MCF 10A (cell line): ENCODE measurements around the gene PIGT. TPM values are rescaled to one million over a fixed set of nuclear protein-coding genes. Genes with fewer than 3 reads are reported as not detected.

Source experiments
- BruUV-seq: library from RNA; stranded (reverse); fragments of 400-500 nt; replicated peaks from 2 replicates; lab custom pipeline; 2021; lab: Mats Ljungman, UMichigan
- CTCF ChIA-PET: fragments of 300-600 bp; sonication (Branson Sonifier 250); formaldehyde crosslinking; extraction: SDS; loops from one replicate; lab custom pipeline; 2021; ENCODE audit warnings: antibody characterized with exemption, inconsistent platforms; lab: Yijun Ruan, JAX
- POLR2A ChIA-PET: fragments of 300-600, 350-650 bp; sonication (Branson Sonifier 250); formaldehyde crosslinking; extraction: SDS; loops from one replicate; lab custom pipeline; 2020; ENCODE audit warnings: antibody characterized with exemption, inconsistent platforms; lab: Yijun Ruan, JAX
- DNase-seq: peaks from one replicate; pipeline ENCODE4 v3.0.0-alpha.2; 2018; ENCODE audit not compliant: unreplicated experiment
- H3K27ac Mint-ChIP-seq: one replicate; pipeline ENCODE4 v1.8.0; 2022; ENCODE audit warnings: mild to moderate bottlenecking, low read depth, mixed read lengths; ENCODE audit not compliant: unreplicated experiment
- H3K27me3 Mint-ChIP-seq: one replicate; pipeline ENCODE4 v1.8.0; 2022; ENCODE audit warnings: mixed read lengths; ENCODE audit not compliant: insufficient read depth, unreplicated experiment
- H3K36me3 Mint-ChIP-seq: one replicate; pipeline ENCODE4 v1.8.0; 2022; ENCODE audit warnings: mild to moderate bottlenecking, moderate library complexity, mixed read lengths; ENCODE audit not compliant: insufficient read depth, unreplicated experiment
- H3K4me1 Mint-ChIP-seq: one replicate; pipeline ENCODE4 v1.8.0; 2022; ENCODE audit warnings: mixed read lengths; ENCODE audit not compliant: insufficient read depth, unreplicated experiment
- H3K4me3 Mint-ChIP-seq: one replicate; pipeline ENCODE4 v1.8.0; 2022; ENCODE audit warnings: mild to moderate bottlenecking, moderate library complexity, mixed read lengths; ENCODE audit not compliant: unreplicated experiment
- H3K9me3 Mint-ChIP-seq: one replicate; pipeline ENCODE4 v1.8.0; 2022; ENCODE audit warnings: mixed read lengths; ENCODE audit not compliant: unreplicated experiment
- intact Hi-C: fragments of 100-400 bp; cut with micrococcal nuclease; formaldehyde crosslinking; loops from 2 replicates; pipeline ENCODE4 v1.14.1; 2022
- total RNA-seq: library from RNA; stranded (reverse); gene quantifications from 2 replicates; pipeline ENCODE4 v1.2.3, GENCODE V29; 2022
- TF ChIP-seq, protein P1 (sequence below): fragments of 200-600 bp; IDR thresholded peaks from one replicate; pipeline ENCODE4 v1.8.0; 2022; ENCODE audit warnings: antibody characterized with exemption, mild to moderate bottlenecking; ENCODE audit not compliant: unreplicated experiment

Gene PIGT
- total RNA-seq, 1 experiment from 2014 or later: 79.4 TPM

DNA sequence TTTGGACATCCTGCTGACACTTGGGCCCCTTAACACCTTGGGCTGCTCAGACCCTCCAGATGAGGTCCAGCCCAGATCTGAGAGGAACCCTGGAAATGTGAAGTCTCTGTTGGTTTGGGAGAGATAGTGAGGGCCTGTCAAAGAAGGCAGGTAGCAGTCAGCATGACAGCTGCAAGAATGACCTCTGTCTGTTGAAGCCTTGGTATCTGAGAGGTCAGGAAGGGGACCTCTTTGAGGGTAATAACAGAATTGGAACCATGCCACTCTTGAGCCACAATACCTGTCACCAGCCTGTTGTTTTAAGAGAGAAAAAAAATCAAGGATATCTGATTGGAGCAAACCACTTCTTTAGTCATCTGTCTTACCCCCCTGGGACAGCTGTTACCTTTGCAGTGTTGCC is 48.8 kb upstream of the PIGT start:
- intact Hi-C loops: no loop called here
- Mint-ChIP-seq H3K36me3 (peaks cover 42% of the 10 kb centered on the region), H3K4me1 (peaks cover 7% of the 10 kb centered on the region), H3K4me3 (no peak overlapping the region), H3K9me3 (no peaks in the 10 kb centered on the region), H3K27me3 (no peaks in the 10 kb centered on the region), H3K27ac (no peak overlapping the region)
- POLR2A ChIA-PET: interaction anchor here (1.1 to 34.6 kb wide), 3 partner anchors 20 to 31 kb away, joined by 3 to 1328 read pairs (median 7); partner anchors contain the start of gene SDC4
- TF ChIP-seq, protein P1, sequence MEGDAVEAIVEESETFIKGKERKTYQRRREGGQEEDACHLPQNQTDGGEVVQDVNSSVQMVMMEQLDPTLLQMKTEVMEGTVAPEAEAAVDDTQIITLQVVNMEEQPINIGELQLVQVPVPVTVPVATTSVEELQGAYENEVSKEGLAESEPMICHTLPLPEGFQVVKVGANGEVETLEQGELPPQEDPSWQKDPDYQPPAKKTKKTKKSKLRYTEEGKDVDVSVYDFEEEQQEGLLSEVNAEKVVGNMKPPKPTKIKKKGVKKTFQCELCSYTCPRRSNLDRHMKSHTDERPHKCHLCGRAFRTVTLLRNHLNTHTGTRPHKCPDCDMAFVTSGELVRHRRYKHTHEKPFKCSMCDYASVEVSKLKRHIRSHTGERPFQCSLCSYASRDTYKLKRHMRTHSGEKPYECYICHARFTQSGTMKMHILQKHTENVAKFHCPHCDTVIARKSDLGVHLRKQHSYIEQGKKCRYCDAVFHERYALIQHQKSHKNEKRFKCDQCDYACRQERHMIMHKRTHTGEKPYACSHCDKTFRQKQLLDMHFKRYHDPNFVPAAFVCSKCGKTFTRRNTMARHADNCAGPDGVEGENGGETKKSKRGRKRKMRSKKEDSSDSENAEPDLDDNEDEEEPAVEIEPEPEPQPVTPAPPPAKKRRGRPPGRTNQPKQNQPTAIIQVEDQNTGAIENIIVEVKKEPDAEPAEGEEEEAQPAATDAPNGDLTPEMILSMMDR: no peak
- no peak for DNase-seq
- BruUV-seq: no TSS peak
- CTCF ChIA-PET: interaction anchor here (0.8 to 12.8 kb wide), 4 partner anchors 14 to 404 kb away, joined by 3 to 123 read pairs (median 4); no protein-coding TSS in a partner anchor

DNA sequence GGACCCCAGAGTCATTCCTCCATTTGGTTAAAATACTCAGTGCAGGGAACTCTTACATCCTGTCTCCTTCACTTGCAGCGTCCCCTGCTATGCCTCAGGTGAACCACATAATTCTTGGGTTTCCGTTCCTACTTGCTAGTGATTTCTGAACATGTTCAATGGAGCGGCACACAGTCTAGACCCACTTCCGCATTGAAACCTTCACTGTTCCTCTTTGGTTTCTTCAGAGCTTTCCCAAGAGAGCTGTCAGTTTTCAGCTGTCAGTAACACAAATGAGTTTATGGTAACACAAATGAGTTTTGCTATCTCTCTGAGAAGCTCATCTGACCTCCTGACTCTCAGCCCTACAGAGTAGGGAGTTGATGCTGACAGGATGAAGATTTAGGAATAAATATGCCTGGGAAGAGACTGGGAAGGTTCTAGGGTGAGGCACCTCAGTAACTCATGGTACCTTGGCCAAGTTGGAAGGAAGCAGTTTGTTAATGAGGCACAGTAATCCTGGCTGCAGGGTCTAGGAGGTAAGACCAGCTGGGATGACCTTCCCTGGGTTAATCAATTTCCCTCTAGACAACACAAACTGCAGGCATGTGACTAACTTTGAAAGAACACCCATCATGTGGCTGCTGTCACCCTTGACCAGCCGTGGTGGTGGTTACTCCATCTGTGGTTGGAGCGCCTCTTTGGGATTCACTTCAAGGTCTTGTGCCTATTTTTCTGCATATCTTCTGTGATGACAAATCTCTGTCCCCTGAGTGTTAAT is 47.5 kb upstream of the PIGT start:
- Mint-ChIP-seq H3K4me3 (no peak overlapping the region), H3K27me3 (no peaks in the 10 kb centered on the region), H3K27ac (no peak overlapping the region), H3K9me3 (no peaks in the 10 kb centered on the region), H3K36me3 (peaks cover 35% of the 10 kb centered on the region), H3K4me1 (no peaks in the 10 kb centered on the region)
- intact Hi-C loops: no loop called here
- TF ChIP-seq, protein P1: no peak
- no peak for DNase-seq
- ChIA-PET CTCF (interaction anchor here (0.8 to 12.8 kb wide), 8 partner anchors 22 to 402 kb away, joined by 3 to 123 read pairs (median 4); no protein-coding TSS in a partner anchor), POLR2A (interaction anchor here (0.6 to 34.6 kb wide), 3 partner anchors 16 to 48 kb away, joined by 3 to 1328 read pairs (median 9); partner anchors contain the start of genes PIGT and SDC4)
- BruUV-seq: no TSS peak

DNA sequence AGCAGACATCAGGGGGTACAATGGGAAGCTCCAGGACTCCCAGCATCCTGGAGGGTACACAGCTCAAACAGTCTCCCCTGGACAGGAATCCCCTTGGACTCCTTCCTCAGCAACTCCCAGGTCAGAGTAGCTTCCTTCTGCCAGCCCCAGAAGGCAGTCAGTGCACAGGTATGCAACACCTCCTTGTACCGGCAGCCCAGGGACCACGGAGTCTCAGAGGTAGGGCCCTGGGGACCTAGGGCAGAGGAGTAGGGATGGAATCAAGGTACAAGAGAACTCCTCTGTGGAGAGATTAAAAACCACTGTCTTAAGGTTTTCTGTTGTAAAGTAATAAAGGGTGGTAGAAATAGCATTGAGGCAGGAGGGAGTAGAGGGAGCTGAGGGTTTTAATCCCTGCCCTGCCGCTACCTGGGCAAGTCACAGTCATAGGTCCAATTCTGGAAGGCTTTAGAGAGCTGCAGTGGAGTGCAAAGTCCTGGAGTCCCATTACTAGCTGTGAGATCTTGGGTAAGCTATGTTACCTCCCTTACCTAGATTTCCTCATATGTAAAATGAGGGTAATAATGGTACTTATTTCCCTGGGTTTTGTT is 45.3 kb upstream of the PIGT start:
- ChIA-PET POLR2A (interaction anchor here (0.6 to 34.6 kb wide), 6 partner anchors 8 to 73 kb away, joined by 3 to 1328 read pairs (median 3); partner anchors contain the start of genes PIGT, SDC4 and SYS1), CTCF (interaction anchor here (0.6 to 12.8 kb wide), 10 partner anchors 7 to 598 kb away, joined by 3 to 123 read pairs (median 3); partner anchors contain the start of gene SYS1)
- Mint-ChIP-seq H3K4me1 (peaks cover 5% of the 10 kb centered on the region), H3K4me3 (no peak overlapping the region), H3K9me3 (no peaks in the 10 kb centered on the region), H3K27ac (peak overlapping the region; percentile 19), H3K36me3 (peaks cover 30% of the 10 kb centered on the region), H3K27me3 (no peaks in the 10 kb centered on the region)
- no TSS peak for BruUV-seq
- intact Hi-C loops: no loop called here
- DNase-seq: no peak
- TF ChIP-seq, protein P1: no peak

DNA sequence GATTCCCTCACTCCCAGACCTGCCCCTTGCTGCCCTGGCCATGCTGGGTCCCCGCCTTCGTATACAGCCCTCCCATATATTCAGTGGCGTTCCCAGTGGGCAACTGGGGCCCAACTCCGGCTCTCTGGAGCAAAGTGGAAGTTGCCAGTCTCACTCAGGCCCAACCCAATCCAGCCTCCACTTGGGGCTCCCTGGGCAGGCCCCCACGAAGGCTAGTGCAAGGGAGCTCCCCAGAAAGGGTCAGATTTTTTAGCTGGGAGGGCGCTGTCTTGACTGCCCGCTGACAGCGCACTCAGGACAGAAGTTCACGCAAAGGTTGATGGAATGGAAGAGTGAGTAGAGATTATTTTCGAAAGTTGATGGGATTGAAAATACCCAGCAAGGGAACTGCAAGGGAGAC is 43.7 kb upstream of the PIGT start:
- no peak overlapping the region for H3K27ac Mint-ChIP-seq
- no TSS peak for BruUV-seq
- DNase-seq: no peak
- H3K9me3 Mint-ChIP-seq: no peaks in the 10 kb centered on the region
- ChIA-PET CTCF (interaction anchor here (0.5 to 12.8 kb wide), 10 partner anchors 9 to 399 kb away, joined by 3 to 123 read pairs (median 6); partner anchors contain the start of gene SYS1), POLR2A (interaction anchor here (0.7 to 34.6 kb wide), 6 partner anchors 8 to 398 kb away, joined by 3 to 1328 read pairs (median 4); partner anchors contain the start of genes PIGT, SDC4 and SYS1)
- H3K36me3 Mint-ChIP-seq: peaks cover 19% of the 10 kb centered on the region
- peaks cover 5% of the 10 kb centered on the region for H3K4me1 Mint-ChIP-seq
- TF ChIP-seq, protein P1: no peak
- H3K4me3 Mint-ChIP-seq: no peak overlapping the region
- intact Hi-C loops: no loop called here
- no peaks in the 10 kb centered on the region for H3K27me3 Mint-ChIP-seq
